Neural cell (in vitro differentiated cells): ENCODE measurements around the gene ZCCHC4.

Experiments
- CTCF ChIP-seq: fragments of 450-650 bp; IDR thresholded peaks from 2 replicates; pipeline ENCODE4 v1.5.1; 2014; ENCODE audit warnings: antibody characterized with exemption, mild to moderate bottlenecking, moderate library complexity; ENCODE audit not compliant: poor library complexity, severe bottlenecking
- MXI1 ChIP-seq: fragments of 450-650 bp; conservative IDR thresholded peaks from 2 replicates; pipeline ENCODE4 v1.6.1; 2014; ENCODE audit warnings: antibody characterized with exemption, mild to moderate bottlenecking; ENCODE audit not compliant: poor library complexity, severe bottlenecking
- POLR2AphosphoS5 ChIP-seq: IDR thresholded peaks from 2 replicates; pipeline ENCODE4 v1.6.1; 2012
- RAD21 ChIP-seq: fragments of 450-650 bp; conservative IDR thresholded peaks from 2 replicates; pipeline ENCODE4 v1.6.1; 2014; ENCODE audit warnings: antibody characterized with exemption, mild to moderate bottlenecking, moderate library complexity
- REST ChIP-seq: IDR thresholded peaks from 2 replicates; pipeline ENCODE4 v1.6.1; 2012; ENCODE audit warnings: borderline replicate concordance
- TAF1 ChIP-seq: IDR thresholded peaks from 2 replicates; pipeline ENCODE4 v1.6.1; 2012; ENCODE audit warnings: low read depth

GRCh38 chr4:25399510-25399909, 86.9 kb downstream of the ZCCHC4 start:
- TF ChIP-seq MXI1: no peak
- no peak for TF ChIP-seq CTCF
- TF ChIP-seq TAF1: no peak
- TF ChIP-seq RAD21: no peak
- TF ChIP-seq POLR2AphosphoS5: no peak
- no peak for TF ChIP-seq REST
